Uterus (tissue), 4 donors: Measurements from ENCODE around the gene HOXB8. TPM values are rescaled to one million over a fixed set of nuclear protein-coding genes. Genes with fewer than 3 reads are reported as not detected.
A peak's percentile ranks its signal among the peaks of the same experiment; 100 is the strongest.

ENCODE experiments used
- DNase-seq, 2 donors: peaks; one replicate each; pipeline ENCODE4 v3.0.0-alpha.2; 2019 to 2020
- H3K27ac ChIP-seq, 2 donors: fragments of 200-600 bp; sonication (generic); 1 replicate in 1 of 2; 2 replicates in 1 of 2; pipeline ENCODE4 v1.5.1; 2016 to 2018
- H3K27me3 ChIP-seq, 2 donors: fragments of 200-600 bp; sonication (generic); one replicate each; pipeline ENCODE4 v1.5.1; 2018 to 2019; ENCODE audit warnings: control low read depth in 1 of 2
- H3K36me3 ChIP-seq, 2 donors: fragments of 200-600 bp; sonication (generic); one replicate each; pipeline ENCODE4 v1.5.1; 2019; ENCODE audit warnings: control low read depth in 1 of 2
- H3K4me1 ChIP-seq, 2 donors: fragments of 200-600 bp; sonication (generic); one replicate each; pipeline ENCODE4 v1.5.1; 2018 to 2019; ENCODE audit warnings: control low read depth in 1 of 2
- H3K4me3 ChIP-seq, 2 donors: fragments of 200-600 bp; sonication (generic); 1 replicate in 1 of 2; 2 replicates in 1 of 2; pipeline ENCODE4 v1.5.1; 2018 to 2019; ENCODE audit warnings: mild to moderate bottlenecking in 1 of 2
- H3K9me3 ChIP-seq, 2 donors: fragments of 200-600 bp; sonication (generic); one replicate each; pipeline ENCODE4 v1.5.1; 2019; ENCODE audit warnings: control low read depth in 1 of 2
- CTCF ChIP-seq, 4 experiments: fragments of 200-600 bp in 2 of 4; fragments of 450-650 bp in 2 of 4; sonication (generic) in 2 of 4; IDR thresholded peaks; one replicate each; pipeline ENCODE4 v1.5.1; 2016 to 2019; ENCODE audit warnings: antibody characterized with exemption in 4 of 4, mild to moderate bottlenecking in 2 of 4, moderate library complexity in 1 of 4
- POLR2A ChIP-seq, 2 donors: fragments of 450-650 bp; IDR thresholded peaks; one replicate each; pipeline ENCODE4 v1.6.1; 2016; ENCODE audit warnings: antibody characterized with exemption in 2 of 2, mild to moderate bottlenecking in 1 of 2, moderate library complexity in 1 of 2
- intact Hi-C: fragments of 100-400 bp; cut with DNase I; formaldehyde crosslinking; loops from one replicate; pipeline ENCODE4 v1.15.1; 2023; ENCODE audit warnings: low total_unique reads
- microRNA counts, 2 donors: library from miRNA; unstranded; fragments of <30 nt; microRNA quantifications; one replicate each; lab custom pipeline; 2016 to 2017
- microRNA-seq: library from miRNA; unstranded; fragments of <30 nt; microRNA quantifications from one replicate; pipeline ENCODE4, GENCODE V29; 2016; ENCODE audit warnings: borderline microRNAs expressed, borderline replicate concordance
- small RNA-seq: library from RNA; depleted of rRNA; stranded (forward); fragments of <200 nt; gene quantifications from one replicate; pipeline ENCODE3, GENCODE V24; 2016
- total RNA-seq, 4 donors: library from RNA; depleted of rRNA in 3 of 4; stranded (reverse); fragments of >200 nt in 3 of 4; gene quantifications; one replicate each; pipeline versions ENCODE4 v1.1.0 to v1.2.4, GENCODE V29; 2014 to 2023
- donor health status: DM: yes; HTN: yes; CAD: no.

The HOXB8 gene
- total RNA-seq, 4 donors from 2014 or later = 0.29 to 9.5 (median 1.9) TPM; not detected in 1

GRCh38 chr17:48563385-48563838 lies 51.7 kb downstream of the HOXB8 start:
- intact Hi-C loops = no loop called here
- no peak overlapping the region for H3K4me3 ChIP-seq
- no peak overlapping the region for H3K27ac ChIP-seq

GRCh38 chr17:48562934-48563333 lies 52.2 kb downstream of the HOXB8 start:
- H3K9me3 ChIP-seq = no peaks in the 10 kb centered on the region
- intact Hi-C loops = no loop called here
- H3K27me3 ChIP-seq = peaks cover 0 to 4% of the 10 kb centered on the region in 2 donors
- peaks cover 0 to 5% of the 10 kb centered on the region in 2 donors for H3K4me1 ChIP-seq
- H3K36me3 ChIP-seq = no peaks in the 10 kb centered on the region
- no peak for DNase-seq
- H3K27ac ChIP-seq = no peak overlapping the region
- no peak overlapping the region for H3K4me3 ChIP-seq
- TF ChIP-seq CTCF (IDR thresholded peaks at IDR 0.05) = no peak
- TF ChIP-seq POLR2A (IDR thresholded peaks at IDR 0.05) = no peak

More at GRCh38 chr17:48563385-48563838, 51.7 kb downstream of the HOXB8 start:
- Histone ChIP-seq H3K9me3 (no peaks in the 10 kb centered on the region), H3K4me1 (peaks cover 0 to 5% of the 10 kb centered on the region in 2 donors), H3K36me3 (no peaks in the 10 kb centered on the region), H3K27me3 (peaks cover 0 to 9% of the 10 kb centered on the region in 2 donors)
- TF ChIP-seq CTCF (IDR thresholded peaks at IDR 0.05) (no peak), POLR2A (IDR thresholded peaks at IDR 0.05) (no peak)
- DNase-seq = no peak

MicroRNAs encoded within 50 kb of the gene (microRNA counts, 767-probe panel; counts per million panel counts)
- 6,239 to 6,442 counts per million in 2 donors for microRNA hsa-miR-10a-5p (lab: Ali Mortazavi, UCI)

Small RNA genes lying within 50 kb of the gene (microRNA-seq; reads per million reads assigned to microRNA genes)
- gene MIR196A1 = 13.7 reads per million, percentile 26 among the genes with 10 or more reads in this experiment

Small RNA genes lying within 50 kb of the gene (small RNA-seq; reads per million reads assigned to genes)
- not detected for gene MIR196A1

Other genes with a start within 250 kb of the HOXB8 start
- gene SKAP1, start 185.1 kb downstream of the HOXB8 start, total RNA-seq = 1 to 10 TPM in 2 of 4 donors, under 1 TPM in 1, not detected in 1; 0.51 to 2.4 (median 1.9) TPM
- not detected for gene HOXB1, start 84.3 kb downstream of the HOXB8 start, total RNA-seq
- 10 to 100 TPM in 3 of 4 donors, 1 to 10 TPM in 1; 4.6 to 24.4 (median 17.4) TPM for gene HOXB2, start 70.2 kb downstream of the HOXB8 start, total RNA-seq
- gene HOXB4, start 36.9 kb downstream of the HOXB8 start, total RNA-seq = 1 to 10 TPM in 2 of 4 donors, under 1 TPM in 1, not detected in 1; 0.88 to 6.9 (median 5.5) TPM
- 10 to 100 TPM; 10.6 to 30.0 (median 18.0) TPM for gene HOXB3, start 25.1 kb downstream of the HOXB8 start, total RNA-seq
- gene HOXB5, start 21.5 kb downstream of the HOXB8 start, total RNA-seq = 1 to 10 TPM in 1 of 4 donors, under 1 TPM in 2, not detected in 1; 0.55 to 2.5 (median 0.59) TPM
- gene HOXB6, start 10.3 kb downstream of the HOXB8 start, total RNA-seq = 10 to 100 TPM in 1 of 4 donors, 1 to 10 TPM in 1, under 1 TPM in 1, not detected in 1; 0.88 to 18.2 (median 7.3) TPM
- 1 to 10 TPM in 3 of 4 donors, not detected in 1; 1.0 to 6.9 (median 3.5) TPM for gene HOXB7, start 4.3 kb downstream of the HOXB8 start, total RNA-seq
- 1 to 10 TPM in 1 of 4 donors, under 1 TPM in 1, not detected in 2; 0.43 to 1.0 TPM for gene HOXB9, start 11.1 kb upstream of the HOXB8 start, total RNA-seq
- not detected for gene PRAC1, start 107.2 kb upstream of the HOXB8 start, total RNA-seq
- gene PRAC2, start 107.9 kb upstream of the HOXB8 start, total RNA-seq = not detected
- not detected for gene HOXB13, start 113.5 kb upstream of the HOXB8 start, total RNA-seq
- under 1 TPM in 2 of 4 donors, not detected in 2; 0.41 to 0.91 TPM for gene TTLL6, start 201.9 kb upstream of the HOXB8 start, total RNA-seq
- 100 to 1,000 TPM in 2 of 4 donors, 10 to 100 TPM in 2; 40.9 to 318 (median 118) TPM for gene CALCOCO2, start 215.7 kb upstream of the HOXB8 start, total RNA-seq